ENCODE data around the gene DISP2.

- TF ChIP-seq, protein P1, sequence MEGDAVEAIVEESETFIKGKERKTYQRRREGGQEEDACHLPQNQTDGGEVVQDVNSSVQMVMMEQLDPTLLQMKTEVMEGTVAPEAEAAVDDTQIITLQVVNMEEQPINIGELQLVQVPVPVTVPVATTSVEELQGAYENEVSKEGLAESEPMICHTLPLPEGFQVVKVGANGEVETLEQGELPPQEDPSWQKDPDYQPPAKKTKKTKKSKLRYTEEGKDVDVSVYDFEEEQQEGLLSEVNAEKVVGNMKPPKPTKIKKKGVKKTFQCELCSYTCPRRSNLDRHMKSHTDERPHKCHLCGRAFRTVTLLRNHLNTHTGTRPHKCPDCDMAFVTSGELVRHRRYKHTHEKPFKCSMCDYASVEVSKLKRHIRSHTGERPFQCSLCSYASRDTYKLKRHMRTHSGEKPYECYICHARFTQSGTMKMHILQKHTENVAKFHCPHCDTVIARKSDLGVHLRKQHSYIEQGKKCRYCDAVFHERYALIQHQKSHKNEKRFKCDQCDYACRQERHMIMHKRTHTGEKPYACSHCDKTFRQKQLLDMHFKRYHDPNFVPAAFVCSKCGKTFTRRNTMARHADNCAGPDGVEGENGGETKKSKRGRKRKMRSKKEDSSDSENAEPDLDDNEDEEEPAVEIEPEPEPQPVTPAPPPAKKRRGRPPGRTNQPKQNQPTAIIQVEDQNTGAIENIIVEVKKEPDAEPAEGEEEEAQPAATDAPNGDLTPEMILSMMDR (conservative IDR thresholded peaks at IDR 0.05; ENCODE audit: low read depth, low read length), result no peak
- TF ChIP-seq EZH2 (IDR thresholded peaks at IDR 0.05; ENCODE audit: borderline replicate concordance, low read depth, low read length, poor library complexity, severe bottlenecking), result no peak
Measured at GRCh38 chr15:40410476-40410875, 52.5 kb downstream of the DISP2 start.

All from A673 (cell line).